ENCODE results near the gene ARMH1. TPM values are rescaled to one million over a fixed set of nuclear protein-coding genes. Genes with fewer than 3 reads are reported as not detected.
A peak's percentile ranks its signal among the peaks of the same experiment; 100 is the strongest.
"Not testable (repeated sequence)": the region's sequence is repeated elsewhere in the genome, so short reads cannot be mapped to it uniquely, and the experiment has no call there.

ARMH1 gene
- polyA plus RNA-seq, 1 of the 3 experiments (the other 2 are of a cell fraction), result 6.6 TPM

GRCh38 chr1:44735992-44736391 lies 61.5 kb downstream of the ARMH1 start:
- peaks cover 13% of the 10 kb centered on the region for H3K79me2 ChIP-seq (ENCODE audit: insufficient read depth)
- H3F3A ChIP-seq (replicated peaks; ENCODE audit: insufficient read depth), result peaks cover 20% of the 10 kb centered on the region
- DNase-seq, result no peak
- peaks cover 0 to 5% of the 10 kb centered on the region in 2 experiments; a peak in 1 of 4 replicates for H3K4me1 ChIP-seq (ENCODE audit: control insufficient read depth in 1 of 2, insufficient read depth in 2 of 2, low read depth in 1 of 2, low read length in 1 of 2)
- H3K27me3 ChIP-seq (ENCODE audit: insufficient read depth), result no peaks in the 10 kb centered on the region
- ChIA-PET CTCF (interaction anchor here (1.2 kb wide), 1 partner anchor 8 kb away, joined by 4 read pairs; no protein-coding TSS in a partner anchor), POLR2A (no interaction called here)
- no peaks in the 10 kb centered on the region for H3K9me2 ChIP-seq
- no peak overlapping the region for H3K4me2 ChIP-seq
- H2AFZ ChIP-seq (ENCODE audit: low read depth), result no peak overlapping the region
- H3K27ac ChIP-seq (ENCODE audit: low read depth in 2 of 2, low read length in 1 of 2), result no peak overlapping the region
- no peak for TF ChIP-seq USF2 (IDR thresholded peaks at IDR 0.05; ENCODE audit: borderline replicate concordance, low read depth, low read length)
- no peak for TF ChIP-seq TCF12 (IDR thresholded peaks at IDR 0.05)
- no peak for TF ChIP-seq GATA2 (CRISPR knock-in tag; IDR thresholded peaks at IDR 0.05)
- TF ChIP-seq YY1 (IDR thresholded peaks at IDR 0.05; ENCODE audit: low read depth), result no peak
- no peak for TF ChIP-seq CTCF (IDR thresholded peaks at IDR 0.05)
- no peak for TF ChIP-seq IRF3 (IDR thresholded peaks at IDR 0.05; ENCODE audit: low read depth, low read length)
- TF ChIP-seq USF1 (IDR thresholded peaks at IDR 0.05; ENCODE audit: borderline replicate concordance, low read depth), result no peak
- no peak for TF ChIP-seq TEAD4 (IDR thresholded peaks at IDR 0.05; ENCODE audit: borderline replicate concordance, insufficient read depth)
- no peak for TF ChIP-seq PBX3 (IDR thresholded peaks at IDR 0.05)
- no peak for TF ChIP-seq TAF1 (IDR thresholded peaks at IDR 0.05; ENCODE audit: borderline replicate concordance, low read depth, low read length)
- no peak for TF ChIP-seq GABPA (IDR thresholded peaks at IDR 0.05; ENCODE audit: low read depth)
- H3K9me3 ChIP-seq, result no peaks in the 10 kb centered on the region
- H3K4me3 ChIP-seq (ENCODE audit: low read depth in 2 of 2, low read length in 1 of 2), result no peak overlapping the region
- H3K9ac ChIP-seq, result no peak overlapping the region
- H4K20me1 ChIP-seq (ENCODE audit: insufficient read depth), result no peaks in the 10 kb centered on the region
- no peaks in the 10 kb centered on the region for H3K36me3 ChIP-seq (replicated peaks in 1 of 2; ENCODE audit: control insufficient read depth in 1 of 2, insufficient read depth in 2 of 2, low read length in 1 of 2)
- 92% methylated on average over 1 of the region's 1 CpG for WGBS (ENCODE audit: low lambda C conversion rate)

- H3K36me3 ChIP-seq (replicated peaks in 1 of 2; ENCODE audit: control insufficient read depth in 1 of 2, insufficient read depth in 2 of 2, low read length in 1 of 2); H3K9me2 ChIP-seq; DNase-seq; POLR2A ChIA-PET; H4K20me1 ChIP-seq (ENCODE audit: insufficient read depth); H3K27me3 ChIP-seq (ENCODE audit: insufficient read depth); H3F3A ChIP-seq (replicated peaks; ENCODE audit: insufficient read depth); H3K9me3 ChIP-seq; H3K4me1 ChIP-seq (ENCODE audit: control insufficient read depth in 1 of 2, insufficient read depth in 2 of 2, low read depth in 1 of 2, low read length in 1 of 2): not testable (repeated sequence)
- Histone ChIP-seq H3K9ac (peak overlapping the region; percentile 76), H2AFZ (ENCODE audit: low read depth) (peak overlapping the region; percentile 95), H3K4me2 (peak overlapping the region; percentile 93), H3K4me3 (ENCODE audit: low read depth in 2 of 2, low read length in 1 of 2) (peak overlapping the region; percentile 58 to 85), H3K27ac (ENCODE audit: low read depth in 2 of 2, low read length in 1 of 2) (peak overlapping the region; percentile 89), H3K79me2 (ENCODE audit: insufficient read depth) (peaks cover 42% of the 10 kb centered on the region)
- 100% methylated on average over 1 of the region's 1 CpG for WGBS (ENCODE audit: low lambda C conversion rate)
- CTCF ChIA-PET, result interaction anchor here (0.7 to 1.0 kb wide), 2 partner anchors 52 to 64 kb away, joined by 3 read pairs; no protein-coding TSS in a partner anchor
Observed at GRCh38 chr1:44738953-44739306, 64.4 kb downstream of the ARMH1 start.
